ENCODE results near the gene ELMO1. TPM values are rescaled to one million over a fixed set of nuclear protein-coding genes. Genes with fewer than 3 reads are reported as not detected.

Gene ELMO1
- total RNA-seq, 1 donor, result 215 TPM

- no peaks in the 10 kb centered on the region for H3K27me3 ChIP-seq (ENCODE audit: insufficient read depth, low read length)
- H3K4me3 ChIP-seq (ENCODE audit: low read length), result no peak overlapping the region
- H3K4me1 ChIP-seq (ENCODE audit: insufficient read depth, low read length), result peaks cover 15% of the 10 kb centered on the region
- H3K9me3 ChIP-seq (ENCODE audit: low read depth, low read length), result no peaks in the 10 kb centered on the region
Observed at GRCh38 chr7:37267251-37267650, 181.4 kb downstream of the ELMO1 start.

- no peaks in the 10 kb centered on the region for H3K9me3 ChIP-seq (ENCODE audit: low read depth, low read length)
- no peaks in the 10 kb centered on the region for H3K27me3 ChIP-seq (ENCODE audit: insufficient read depth, low read length)
- no peak overlapping the region for H3K4me3 ChIP-seq (ENCODE audit: low read length)
- H3K4me1 ChIP-seq (ENCODE audit: insufficient read depth, low read length), result peaks cover 20% of the 10 kb centered on the region
Observed at GRCh38 chr7:37265876-37266275, 182.8 kb downstream of the ELMO1 start.

DNA sequence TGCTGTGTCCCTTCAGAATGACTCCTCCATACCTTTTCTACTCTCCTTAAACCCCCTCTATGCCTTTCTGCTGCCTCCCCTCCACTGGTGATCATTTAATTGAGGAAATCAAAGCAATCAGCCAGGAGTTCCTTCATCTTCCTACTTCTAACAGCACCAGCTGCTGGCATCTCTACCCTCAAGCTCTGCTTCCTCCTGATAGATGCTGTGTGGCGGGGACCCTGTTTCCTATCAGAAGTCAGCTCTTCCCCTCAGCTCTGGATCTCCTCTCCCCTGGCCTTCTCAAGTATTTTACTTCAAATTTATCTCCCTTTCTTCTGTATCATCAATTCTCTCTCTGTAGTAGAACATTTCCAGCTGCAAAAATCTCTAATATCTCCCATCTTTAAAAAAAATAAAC is 183.7 kb downstream of the ELMO1 start:
- Histone ChIP-seq H3K4me1 (ENCODE audit: insufficient read depth, low read length) (peaks cover 27% of the 10 kb centered on the region), H3K9me3 (ENCODE audit: low read depth, low read length) (no peaks in the 10 kb centered on the region), H3K4me3 (ENCODE audit: low read length) (no peak overlapping the region), H3K27me3 (ENCODE audit: insufficient read depth, low read length) (no peaks in the 10 kb centered on the region)

GRCh38 chr7:37262181-37262580 is 186.5 kb downstream of the ELMO1 start:
- Histone ChIP-seq H3K27me3 (ENCODE audit: insufficient read depth, low read length) (no peaks in the 10 kb centered on the region), H3K4me1 (ENCODE audit: insufficient read depth, low read length) (peaks cover 39% of the 10 kb centered on the region), H3K4me3 (ENCODE audit: low read length) (no peak overlapping the region), H3K9me3 (ENCODE audit: low read depth, low read length) (no peaks in the 10 kb centered on the region)

GRCh38 chr7:37259319-37259821 is 189.3 kb downstream of the ELMO1 start:
- Histone ChIP-seq H3K4me3 (ENCODE audit: low read length) (no peak overlapping the region), H3K27me3 (ENCODE audit: insufficient read depth, low read length) (no peaks in the 10 kb centered on the region), H3K9me3 (ENCODE audit: low read depth, low read length) (no peaks in the 10 kb centered on the region), H3K4me1 (ENCODE audit: insufficient read depth, low read length) (peaks cover 24% of the 10 kb centered on the region)

DNA sequence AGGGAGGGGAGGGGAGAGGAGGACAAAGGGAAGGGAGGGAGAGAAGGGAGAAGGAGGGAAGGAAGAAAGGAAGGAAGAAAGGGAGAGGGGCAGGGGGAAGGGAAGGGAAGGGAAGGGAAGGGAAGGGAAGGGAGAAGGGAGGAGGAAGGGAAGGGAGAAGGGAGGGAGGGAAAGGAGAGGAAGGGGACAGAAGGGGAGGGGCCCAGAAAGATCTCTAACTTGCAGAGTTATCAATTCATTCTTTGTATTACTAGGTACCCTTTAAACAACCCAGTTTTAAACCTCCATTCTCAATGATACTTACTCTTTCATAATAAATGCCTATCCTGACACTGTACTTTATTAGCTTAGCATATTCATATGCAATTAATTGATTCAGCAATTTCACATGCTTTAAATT is 192.0 kb downstream of the ELMO1 start:
- Histone ChIP-seq H3K4me1 (ENCODE audit: insufficient read depth, low read length) (peaks cover 24% of the 10 kb centered on the region), H3K4me3 (ENCODE audit: low read length) (no peak overlapping the region), H3K9me3 (ENCODE audit: low read depth, low read length) (no peaks in the 10 kb centered on the region)

DNA sequence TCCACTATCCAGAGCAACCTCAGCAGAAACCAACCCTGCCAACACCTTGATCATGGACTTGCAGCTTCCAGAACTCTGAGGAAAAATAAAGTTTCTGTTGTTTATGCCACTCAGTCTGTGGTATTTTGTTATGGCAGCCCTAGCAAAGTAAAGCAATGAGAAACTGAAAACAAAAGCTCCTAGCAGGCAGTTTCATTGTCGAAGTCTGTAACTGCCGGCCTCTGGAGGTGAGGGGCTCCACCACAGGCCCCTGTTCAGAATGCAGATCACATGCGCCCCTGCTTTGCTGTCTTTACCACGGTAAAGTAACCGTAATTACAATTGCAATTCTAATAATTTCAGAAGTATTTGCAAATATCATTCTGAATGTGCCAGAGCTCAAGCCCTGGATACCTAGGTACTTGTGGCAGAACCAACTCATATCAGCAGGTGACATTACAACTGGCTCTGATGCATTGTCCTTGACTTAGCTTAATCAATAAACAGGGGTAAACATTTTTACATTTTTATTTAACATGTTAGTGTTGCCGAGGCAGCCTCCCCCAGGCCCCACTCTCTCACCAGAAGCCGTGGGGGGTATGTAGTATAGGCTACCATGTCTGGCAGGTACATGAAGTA is 193.2 kb downstream of the ELMO1 start:
- H3K27me3 ChIP-seq (ENCODE audit: insufficient read depth, low read length), result no peaks in the 10 kb centered on the region
- no peak overlapping the region for H3K4me3 ChIP-seq (ENCODE audit: low read length)

More for the DNA sequence above, 192.0 kb downstream of the ELMO1 start:
- no peaks in the 10 kb centered on the region for H3K27me3 ChIP-seq (ENCODE audit: insufficient read depth, low read length)

DNA sequence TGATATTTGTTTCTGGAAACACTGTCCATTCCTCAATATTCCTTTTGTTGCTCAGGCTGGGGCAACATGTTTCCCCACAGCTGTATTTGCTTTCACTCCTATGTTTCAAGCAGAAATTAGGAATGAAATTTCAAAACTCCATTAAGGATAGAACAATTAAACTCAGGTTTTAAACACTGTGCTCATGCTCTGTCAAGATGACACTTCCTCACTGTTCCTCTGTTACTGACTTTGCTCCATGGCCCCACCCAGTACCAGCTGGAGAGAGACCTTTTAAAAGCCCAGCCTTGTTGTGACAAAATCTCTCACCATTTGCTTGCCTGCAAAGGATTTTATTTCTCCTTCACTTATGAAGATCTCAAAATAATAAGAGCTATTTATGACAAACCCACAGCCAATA is 197.4 kb downstream of the ELMO1 start:
- Histone ChIP-seq H3K4me1 (ENCODE audit: insufficient read depth, low read length) (peaks cover 24% of the 10 kb centered on the region), H3K9me3 (ENCODE audit: low read depth, low read length) (no peaks in the 10 kb centered on the region), H3K4me3 (ENCODE audit: low read length) (no peak overlapping the region), H3K27me3 (ENCODE audit: insufficient read depth, low read length) (no peaks in the 10 kb centered on the region)

More for the DNA sequence above, 193.2 kb downstream of the ELMO1 start:
- Histone ChIP-seq H3K9me3 (ENCODE audit: low read depth, low read length) (no peaks in the 10 kb centered on the region), H3K4me1 (ENCODE audit: insufficient read depth, low read length) (peaks cover 26% of the 10 kb centered on the region)

- Histone ChIP-seq H3K27me3 (ENCODE audit: insufficient read depth, low read length) (no peaks in the 10 kb centered on the region), H3K4me1 (ENCODE audit: insufficient read depth, low read length) (peaks cover 32% of the 10 kb centered on the region), H3K4me3 (ENCODE audit: low read length) (no peak overlapping the region), H3K9me3 (ENCODE audit: low read depth, low read length) (no peaks in the 10 kb centered on the region)
Observed at GRCh38 chr7:37249240-37249639, 199.4 kb downstream of the ELMO1 start.

- Histone ChIP-seq H3K4me1 (ENCODE audit: insufficient read depth, low read length) (peaks cover 32% of the 10 kb centered on the region), H3K4me3 (ENCODE audit: low read length) (no peak overlapping the region), H3K9me3 (ENCODE audit: low read depth, low read length) (no peaks in the 10 kb centered on the region), H3K27me3 (ENCODE audit: insufficient read depth, low read length) (no peaks in the 10 kb centered on the region)
Observed at GRCh38 chr7:37248396-37248861, 200.2 kb downstream of the ELMO1 start.

DNA sequence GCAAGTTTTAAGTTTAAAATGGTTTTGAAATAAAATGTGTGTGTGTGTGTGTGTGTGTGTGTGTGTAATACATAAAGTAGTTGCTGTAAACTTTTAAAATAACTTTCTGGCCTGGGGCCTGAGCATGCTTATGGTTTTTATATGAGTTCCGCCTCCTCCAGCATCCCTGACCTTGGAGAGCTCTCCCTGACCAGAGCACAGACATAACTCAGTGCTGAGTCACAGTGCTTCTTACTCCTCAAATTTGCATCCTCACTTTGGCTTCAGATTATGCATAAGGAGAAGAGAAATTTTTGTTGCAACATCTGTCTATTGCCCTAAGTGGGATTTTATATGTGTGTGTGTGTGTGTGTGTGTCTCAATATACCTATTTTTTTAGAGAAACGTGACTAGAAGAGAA is 200.8 kb downstream of the ELMO1 start:
- no peak overlapping the region for H3K4me3 ChIP-seq (ENCODE audit: low read length)
- H3K27me3 ChIP-seq (ENCODE audit: insufficient read depth, low read length), result no peaks in the 10 kb centered on the region
- H3K4me1 ChIP-seq (ENCODE audit: insufficient read depth, low read length), result peaks cover 32% of the 10 kb centered on the region
- no peaks in the 10 kb centered on the region for H3K9me3 ChIP-seq (ENCODE audit: low read depth, low read length)

DNA sequence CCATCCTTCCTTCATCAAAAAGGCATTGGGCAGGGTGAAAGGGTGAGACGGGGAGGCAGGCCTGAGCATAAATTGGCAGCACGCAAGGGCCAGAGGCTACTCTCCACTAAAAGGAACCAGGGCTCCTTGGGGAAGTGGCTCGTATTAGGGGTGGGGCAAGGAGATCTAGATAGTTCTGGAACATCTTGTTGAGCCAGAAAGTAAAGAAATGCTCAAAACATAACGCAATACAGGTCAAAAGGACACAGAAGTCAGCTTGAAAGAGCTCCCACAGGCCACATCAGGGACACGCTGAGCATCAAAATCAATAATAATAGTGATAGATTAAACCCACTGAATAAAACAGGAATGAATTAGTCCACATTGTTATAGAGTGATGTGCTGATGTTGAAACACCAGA is 203.1 kb downstream of the ELMO1 start:
- H3K27me3 ChIP-seq (ENCODE audit: insufficient read depth, low read length), result no peaks in the 10 kb centered on the region
- H3K4me3 ChIP-seq (ENCODE audit: low read length), result no peak overlapping the region
- no peaks in the 10 kb centered on the region for H3K9me3 ChIP-seq (ENCODE audit: low read depth, low read length)
- peaks cover 23% of the 10 kb centered on the region for H3K4me1 ChIP-seq (ENCODE audit: insufficient read depth, low read length)

- Histone ChIP-seq H3K27me3 (ENCODE audit: insufficient read depth, low read length) (no peaks in the 10 kb centered on the region), H3K4me1 (ENCODE audit: insufficient read depth, low read length) (no peaks in the 10 kb centered on the region), H3K9me3 (ENCODE audit: low read depth, low read length) (no peaks in the 10 kb centered on the region), H3K4me3 (ENCODE audit: low read length) (no peak overlapping the region)
Observed at GRCh38 chr7:37236906-37237305, 211.8 kb downstream of the ELMO1 start.

GRCh38 chr7:37235813-37236212 is 212.9 kb downstream of the ELMO1 start:
- H3K4me1 ChIP-seq (ENCODE audit: insufficient read depth, low read length), result no peaks in the 10 kb centered on the region
- H3K4me3 ChIP-seq (ENCODE audit: low read length), result no peak overlapping the region
- no peaks in the 10 kb centered on the region for H3K9me3 ChIP-seq (ENCODE audit: low read depth, low read length)
- H3K27me3 ChIP-seq (ENCODE audit: insufficient read depth, low read length), result no peaks in the 10 kb centered on the region

DNA sequence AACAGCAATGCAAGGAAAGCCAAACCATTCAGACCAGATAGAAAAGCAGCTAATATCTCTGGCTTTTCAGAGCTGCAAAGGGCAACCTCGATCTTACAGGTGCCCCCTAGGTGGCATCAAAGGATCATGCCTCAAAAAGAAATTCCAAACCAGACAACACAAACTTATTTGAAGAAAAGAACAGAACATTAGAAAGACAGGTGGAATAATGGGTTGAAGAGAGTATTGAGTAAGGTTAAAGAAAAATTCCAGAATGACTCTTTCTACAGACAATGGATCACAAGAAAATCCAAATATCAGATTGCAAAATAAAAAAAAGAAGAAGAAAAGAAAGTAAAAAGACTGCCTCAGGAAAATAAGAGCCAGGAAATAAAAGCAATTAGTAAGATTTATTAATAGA is 213.7 kb downstream of the ELMO1 start:
- no peaks in the 10 kb centered on the region for H3K27me3 ChIP-seq (ENCODE audit: insufficient read depth, low read length)
- no peaks in the 10 kb centered on the region for H3K9me3 ChIP-seq (ENCODE audit: low read depth, low read length)
- no peak overlapping the region for H3K4me3 ChIP-seq (ENCODE audit: low read length)
- no peaks in the 10 kb centered on the region for H3K4me1 ChIP-seq (ENCODE audit: insufficient read depth, low read length)

DNA sequence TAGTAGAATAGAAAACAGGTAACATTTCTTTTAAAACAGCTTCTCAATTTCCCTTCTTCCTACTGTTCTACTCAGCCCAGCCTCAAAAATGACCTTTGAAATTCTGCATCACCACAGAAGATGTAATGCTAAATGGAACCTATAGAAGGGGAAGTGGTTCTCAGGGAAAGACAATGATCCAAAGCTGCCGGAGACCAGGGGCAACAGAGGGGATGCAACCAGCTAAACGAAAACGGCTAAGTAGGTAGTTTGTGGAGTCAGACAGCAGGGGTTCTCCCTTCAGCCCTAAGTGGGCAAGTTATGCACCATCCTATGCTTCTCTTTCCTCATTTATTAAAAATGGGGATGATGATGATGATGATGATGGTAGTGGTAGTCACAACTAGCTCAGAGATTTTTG is 214.3 kb downstream of the ELMO1 start:
- Histone ChIP-seq H3K9me3 (ENCODE audit: low read depth, low read length) (no peaks in the 10 kb centered on the region), H3K4me1 (ENCODE audit: insufficient read depth, low read length) (no peaks in the 10 kb centered on the region), H3K27me3 (ENCODE audit: insufficient read depth, low read length) (no peaks in the 10 kb centered on the region), H3K4me3 (ENCODE audit: low read length) (no peak overlapping the region)
